HG02642 (cell line): ENCODE measurements around the gene CEP85.
"Not testable (repeated sequence)": the region's sequence is repeated elsewhere in the genome, so short reads cannot be mapped to it uniquely, and the experiment has no call there.

Experiments used
- ATAC-seq: cut with Tn5 transposase; IDR thresholded peaks from one replicate; pipeline ENCODE4 v1.9.1; 2021; ENCODE audit warnings: mild to moderate bottlenecking; ENCODE audit not compliant: unreplicated experiment, poor library complexity

CEP85 gene

GRCh38 chr1:26220199-26220912 is 13.6 kb upstream of the CEP85 start:
- ATAC-seq: no peak

DNA sequence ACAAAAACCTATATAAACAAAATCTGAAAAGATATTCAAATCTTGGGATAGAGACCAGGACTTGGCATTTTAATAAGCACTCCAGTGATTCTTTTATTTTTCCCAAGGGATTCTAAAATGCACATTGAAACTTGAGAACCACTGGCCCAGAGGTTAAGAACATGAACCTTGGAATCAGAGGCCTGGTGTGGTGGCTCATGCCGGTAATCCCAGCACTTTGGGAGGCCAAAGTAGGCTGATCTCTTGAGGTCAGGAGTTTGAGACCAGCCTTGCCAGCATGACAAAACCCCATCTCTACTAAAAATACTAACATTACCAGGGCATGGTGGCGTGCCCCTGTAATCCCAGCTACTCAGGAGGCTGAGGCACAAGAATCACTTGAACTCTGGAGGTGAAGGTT is 12.9 kb upstream of the CEP85 start:
- no peak for ATAC-seq

GRCh38 chr1:26224606-26225005 is 9.4 kb upstream of the CEP85 start:
- no peak for ATAC-seq

- ATAC-seq: no peak
These were observed 8.8 kb upstream of the CEP85 start for GRCh38 chr1:26225033-26225831.

DNA sequence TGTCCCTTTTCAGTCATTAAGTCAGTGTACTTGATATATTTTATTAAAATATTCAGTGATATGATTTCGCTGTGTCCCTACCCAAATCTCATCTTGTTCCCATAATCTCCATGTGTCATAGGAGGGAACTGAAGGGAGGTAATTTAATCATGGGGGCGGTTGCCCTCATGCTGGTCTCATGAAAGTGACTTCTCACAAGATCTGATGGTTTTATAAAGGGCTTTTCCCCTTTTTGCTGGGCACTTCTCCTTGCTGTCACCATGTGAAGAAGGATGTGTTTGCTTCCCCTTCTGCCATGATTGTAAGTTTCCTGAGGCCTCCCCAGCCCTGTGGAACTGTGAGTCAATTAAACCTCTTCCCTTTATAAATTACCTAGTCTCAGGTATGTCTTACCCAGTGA is 3.3 kb upstream of the CEP85 start:
- not testable (repeated sequence) for ATAC-seq

- ATAC-seq: peak; percentile 3
These were observed 807 bp downstream of the CEP85 start for GRCh38 chr1:26234644-26235370.

DNA sequence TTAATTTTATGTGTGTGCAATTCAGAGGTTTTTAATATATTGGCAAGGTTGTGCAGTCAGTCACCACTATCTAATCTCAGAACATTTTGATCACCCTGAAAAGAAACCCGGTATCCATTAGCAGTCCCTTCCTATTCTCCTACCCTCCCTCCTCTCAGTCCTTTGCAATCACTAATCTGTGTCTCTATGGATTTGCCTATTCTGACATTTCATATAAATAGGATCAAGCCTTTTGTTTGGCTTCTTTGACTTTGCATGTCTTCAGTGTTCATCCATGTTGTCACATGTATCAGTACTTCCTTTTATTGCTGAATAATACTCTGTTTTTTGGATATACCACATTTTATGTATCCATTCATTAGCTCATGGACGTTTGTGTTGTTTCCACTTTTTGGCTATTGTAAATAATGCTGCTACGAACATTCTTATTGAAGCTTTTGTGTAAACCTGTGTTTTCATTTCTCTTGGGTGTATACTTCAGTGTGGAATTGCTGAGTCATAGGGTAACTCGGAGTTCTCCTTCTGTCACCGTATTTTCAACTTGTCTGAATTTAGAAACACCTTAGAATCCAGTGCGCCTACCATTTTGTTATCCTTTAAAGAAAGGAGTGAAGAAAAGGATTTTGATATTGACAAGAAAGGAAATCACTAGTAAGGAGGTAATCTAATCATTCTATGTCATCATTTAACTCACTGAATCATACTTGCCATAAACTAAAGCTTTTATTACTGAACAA is 3.4 kb downstream of the CEP85 start:
- ATAC-seq: no peak

DNA sequence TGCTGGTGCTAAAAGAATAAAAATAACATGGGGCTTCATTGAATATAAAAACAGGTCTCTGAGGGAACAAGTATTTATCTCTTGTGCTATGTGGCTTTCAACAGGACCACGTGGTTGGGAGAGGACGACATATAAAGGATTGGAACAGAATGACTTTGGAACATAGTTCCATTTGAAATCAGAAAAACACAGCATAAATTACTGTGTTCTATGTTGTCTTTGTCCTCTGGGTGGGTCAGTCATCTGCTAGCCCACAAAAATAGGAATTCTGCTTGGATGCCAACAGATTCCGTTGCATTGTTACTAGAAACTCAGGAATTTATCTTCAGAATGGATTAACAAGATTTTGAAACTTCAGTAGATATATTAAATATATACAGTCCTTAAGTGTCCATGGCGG is 5.9 kb downstream of the CEP85 start:
- ATAC-seq: no peak

DNA sequence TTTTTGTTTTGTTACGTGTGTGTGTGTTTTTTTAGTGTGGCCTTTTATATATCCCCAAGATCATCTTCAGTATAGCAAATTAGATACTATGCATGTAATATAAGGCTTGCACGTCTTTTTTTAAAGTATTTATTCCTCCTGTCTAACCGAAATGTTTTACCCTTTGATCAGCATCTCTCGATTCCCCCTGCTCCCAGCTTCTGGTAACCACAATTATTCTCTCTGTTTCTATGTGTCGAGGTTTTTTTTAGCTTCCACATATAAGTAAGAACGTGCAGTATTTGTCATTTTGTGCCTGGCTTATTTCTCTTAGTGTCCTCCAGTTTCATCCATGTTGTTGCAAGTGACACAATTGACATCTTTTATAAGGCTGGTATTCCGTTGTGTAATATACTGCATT is 18.7 kb downstream of the CEP85 start:
- no peak for ATAC-seq

- ATAC-seq: no peak
These were observed 20.4 kb downstream of the CEP85 start for GRCh38 chr1:26254404-26254803.

- ATAC-seq: no peak
These were observed 23.2 kb downstream of the CEP85 start for GRCh38 chr1:26257222-26257621.

- no peak for ATAC-seq
These were observed 25.0 kb downstream of the CEP85 start for GRCh38 chr1:26259005-26259404.

- ATAC-seq: no peak
These were observed 25.6 kb downstream of the CEP85 start for GRCh38 chr1:26259578-26259977.

DNA sequence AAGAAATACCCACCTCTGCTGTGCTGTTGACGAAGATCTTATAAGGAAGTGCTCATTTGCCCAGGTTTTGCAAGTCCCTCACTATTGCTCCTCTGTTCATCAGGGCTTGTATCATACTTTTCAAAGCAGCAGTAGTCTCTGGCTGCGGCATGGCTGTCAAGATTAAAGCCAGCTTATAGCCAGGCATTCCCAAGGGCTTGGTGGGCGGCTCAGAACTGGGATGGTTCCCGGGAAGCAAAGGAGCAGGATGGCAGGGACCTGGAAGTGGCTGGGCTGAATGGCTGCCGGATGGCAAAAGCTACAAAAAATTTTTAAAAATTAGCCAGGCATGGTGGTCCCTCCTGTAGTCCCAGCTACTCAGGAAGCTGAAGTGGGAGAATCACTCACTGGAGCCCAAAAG is 29.2 kb downstream of the CEP85 start:
- ATAC-seq: no peak

GRCh38 chr1:26265405-26265804 is 31.4 kb downstream of the CEP85 start:
- ATAC-seq: no peak

DNA sequence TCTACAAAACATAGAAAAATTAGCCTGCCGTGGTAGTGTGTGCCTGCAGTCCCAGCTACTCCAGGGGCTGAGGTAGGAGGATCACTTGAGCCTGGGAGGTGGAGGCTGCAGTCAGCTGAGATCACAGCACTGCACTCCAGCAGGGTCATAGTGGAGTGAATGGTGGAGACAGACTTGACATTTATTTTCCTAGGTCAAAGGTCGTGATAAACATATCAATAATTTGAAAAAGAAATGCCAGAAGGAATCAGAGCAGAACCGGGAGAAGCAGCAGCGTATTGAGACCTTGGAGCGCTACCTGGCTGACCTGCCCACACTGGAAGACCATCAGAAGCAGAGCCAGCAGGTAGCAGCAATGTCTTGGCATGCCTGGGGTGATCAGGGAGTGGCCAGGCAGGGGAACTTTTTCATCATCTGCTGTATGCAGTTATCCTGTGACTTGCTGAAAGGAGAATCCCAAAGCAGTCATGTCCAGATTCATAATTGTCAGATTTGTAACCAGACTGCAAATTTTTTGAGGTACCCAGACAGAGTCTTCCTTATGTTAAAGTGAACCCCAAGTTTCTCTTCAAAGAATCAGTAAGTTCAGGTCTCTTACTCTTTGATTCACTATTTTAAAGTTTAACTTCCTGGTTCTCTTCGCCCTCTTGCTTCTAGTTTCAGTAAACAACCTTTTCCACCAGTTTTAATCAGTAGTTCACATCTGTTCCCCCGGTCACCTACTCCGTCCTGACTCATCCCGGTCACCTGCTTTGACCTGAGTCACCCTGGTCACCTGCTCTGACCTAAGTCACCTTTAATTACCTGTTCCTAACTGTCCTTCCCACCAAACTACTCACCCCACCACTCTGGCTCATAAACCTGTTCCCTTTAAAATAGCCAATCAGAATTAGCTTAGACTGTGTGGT is 34.5 kb downstream of the CEP85 start:
- no peak for ATAC-seq

GRCh38 chr1:26269198-26269550 is 35.2 kb downstream of the CEP85 start:
- no peak for ATAC-seq

GRCh38 chr1:26274801-26275425 is 40.9 kb downstream of the CEP85 start:
- ATAC-seq: no peak
